Gastroesophageal sphincter (tissue), 3 donors: ENCODE results near the gene RNF133.

Experiments
- EP300 ChIP-seq: sonication (generic); formaldehyde crosslinking; IDR thresholded peaks from one replicate; pipeline ENCODE4 v1.6.1; 2017; ENCODE audit warnings: antibody characterized with exemption, mild to moderate bottlenecking
- POLR2A ChIP-seq, 2 donors: fragments of 450-650 bp; IDR thresholded peaks; one replicate each; pipeline ENCODE4 v1.6.1; 2017; ENCODE audit warnings: antibody characterized with exemption in 2 of 2, mild to moderate bottlenecking in 2 of 2, moderate library complexity in 1 of 2
- POLR2AphosphoS5 ChIP-seq: sonication (generic); formaldehyde crosslinking; IDR thresholded peaks from one replicate; pipeline ENCODE4 v1.6.1; 2017; ENCODE audit warnings: antibody characterized with exemption
- TF ChIP-seq, protein P1 (sequence below), 4 experiments: fragments of 200-600 bp in 2 of 4; fragments of 450-650 bp in 2 of 4; sonication (generic) in 1 of 4; IDR thresholded peaks; one replicate each; pipeline ENCODE4 v1.5.1; 2017 to 2019; ENCODE audit warnings: antibody characterized with exemption in 4 of 4, mild to moderate bottlenecking in 2 of 4, moderate library complexity in 2 of 4

DNA sequence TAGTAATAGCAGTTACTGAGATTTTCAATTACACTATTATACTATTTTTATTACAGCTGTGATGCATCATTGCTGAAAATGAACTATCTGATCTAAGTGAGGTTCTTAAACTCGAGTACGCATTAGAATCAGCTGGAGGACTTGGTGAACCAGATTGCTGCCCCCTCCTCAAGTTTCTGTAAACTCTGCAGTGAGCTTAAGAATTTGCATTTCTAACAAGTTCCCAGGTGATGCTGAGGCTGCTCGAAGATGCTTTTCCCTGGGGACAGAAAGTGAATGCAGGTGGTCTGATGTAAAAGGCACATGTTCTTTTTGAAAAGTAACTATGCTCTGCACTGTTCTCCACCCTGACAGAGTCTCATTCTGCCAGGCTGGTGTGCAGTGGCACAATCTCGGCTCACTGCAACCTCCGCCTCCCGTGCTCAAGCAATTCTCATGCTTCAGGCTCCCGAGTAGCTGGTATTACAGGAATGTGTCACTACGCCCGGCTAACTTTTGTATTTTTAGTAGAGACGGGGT, 12.5 kb downstream of the RNF133 start:
- TF ChIP-seq, protein P1, sequence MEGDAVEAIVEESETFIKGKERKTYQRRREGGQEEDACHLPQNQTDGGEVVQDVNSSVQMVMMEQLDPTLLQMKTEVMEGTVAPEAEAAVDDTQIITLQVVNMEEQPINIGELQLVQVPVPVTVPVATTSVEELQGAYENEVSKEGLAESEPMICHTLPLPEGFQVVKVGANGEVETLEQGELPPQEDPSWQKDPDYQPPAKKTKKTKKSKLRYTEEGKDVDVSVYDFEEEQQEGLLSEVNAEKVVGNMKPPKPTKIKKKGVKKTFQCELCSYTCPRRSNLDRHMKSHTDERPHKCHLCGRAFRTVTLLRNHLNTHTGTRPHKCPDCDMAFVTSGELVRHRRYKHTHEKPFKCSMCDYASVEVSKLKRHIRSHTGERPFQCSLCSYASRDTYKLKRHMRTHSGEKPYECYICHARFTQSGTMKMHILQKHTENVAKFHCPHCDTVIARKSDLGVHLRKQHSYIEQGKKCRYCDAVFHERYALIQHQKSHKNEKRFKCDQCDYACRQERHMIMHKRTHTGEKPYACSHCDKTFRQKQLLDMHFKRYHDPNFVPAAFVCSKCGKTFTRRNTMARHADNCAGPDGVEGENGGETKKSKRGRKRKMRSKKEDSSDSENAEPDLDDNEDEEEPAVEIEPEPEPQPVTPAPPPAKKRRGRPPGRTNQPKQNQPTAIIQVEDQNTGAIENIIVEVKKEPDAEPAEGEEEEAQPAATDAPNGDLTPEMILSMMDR (IDR thresholded peaks at IDR 0.05), result no peak
- no peak for TF ChIP-seq POLR2A (IDR thresholded peaks at IDR 0.05)
- TF ChIP-seq POLR2AphosphoS5, result no peak
- no peak for TF ChIP-seq EP300
